Ishikawa (cell line): Measurements from ENCODE around the gene AP3B1.

Experiments used
- EP300 ChIP-seq: IDR thresholded peaks from 2 replicates; pipeline ENCODE4 v1.6.1; 2012; ENCODE audit warnings: borderline replicate concordance
- FOXM1 ChIP-seq: IDR thresholded peaks from 2 replicates; pipeline ENCODE4 v1.6.1; 2012; ENCODE audit warnings: low read depth, borderline replicate concordance
- RAD21 ChIP-seq: IDR thresholded peaks from 2 replicates; pipeline ENCODE4 v1.6.1; 2012; ENCODE audit warnings: low read depth
- TEAD4 ChIP-seq: IDR thresholded peaks from 2 replicates; pipeline ENCODE4 v1.6.1; 2012
- ZBTB7A ChIP-seq: IDR thresholded peaks from 2 replicates; pipeline ENCODE4 v1.6.1; 2012; ENCODE audit warnings: low read depth
- TF ChIP-seq, protein P1 (sequence below): IDR thresholded peaks from 2 replicates; pipeline ENCODE4 v1.6.1; 2012; ENCODE audit warnings: low read depth, mild to moderate bottlenecking
- TF ChIP-seq, protein P2 (sequence below): IDR thresholded peaks from 2 replicates; pipeline ENCODE4 v1.6.1; 2012

DNA sequence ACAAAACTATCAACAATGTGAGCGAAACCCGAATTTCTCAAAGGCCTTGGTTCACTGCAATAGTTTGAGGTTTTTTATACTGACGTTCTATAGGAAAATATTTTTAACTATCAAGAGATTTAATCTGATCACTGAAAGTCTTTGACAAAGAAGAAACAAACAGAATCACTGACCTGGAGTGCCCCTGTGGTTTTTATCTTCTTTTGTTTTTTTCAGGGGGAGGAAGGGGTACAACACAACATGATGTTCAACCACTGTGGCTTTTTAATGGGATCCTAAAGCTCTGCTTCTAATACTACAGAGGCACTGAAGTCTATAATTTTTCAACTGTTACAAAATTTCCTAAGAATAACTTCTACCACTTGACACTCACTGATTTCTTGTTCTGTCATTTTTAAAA is 185.9 kb downstream of the AP3B1 start:
- TF ChIP-seq, protein P1, sequence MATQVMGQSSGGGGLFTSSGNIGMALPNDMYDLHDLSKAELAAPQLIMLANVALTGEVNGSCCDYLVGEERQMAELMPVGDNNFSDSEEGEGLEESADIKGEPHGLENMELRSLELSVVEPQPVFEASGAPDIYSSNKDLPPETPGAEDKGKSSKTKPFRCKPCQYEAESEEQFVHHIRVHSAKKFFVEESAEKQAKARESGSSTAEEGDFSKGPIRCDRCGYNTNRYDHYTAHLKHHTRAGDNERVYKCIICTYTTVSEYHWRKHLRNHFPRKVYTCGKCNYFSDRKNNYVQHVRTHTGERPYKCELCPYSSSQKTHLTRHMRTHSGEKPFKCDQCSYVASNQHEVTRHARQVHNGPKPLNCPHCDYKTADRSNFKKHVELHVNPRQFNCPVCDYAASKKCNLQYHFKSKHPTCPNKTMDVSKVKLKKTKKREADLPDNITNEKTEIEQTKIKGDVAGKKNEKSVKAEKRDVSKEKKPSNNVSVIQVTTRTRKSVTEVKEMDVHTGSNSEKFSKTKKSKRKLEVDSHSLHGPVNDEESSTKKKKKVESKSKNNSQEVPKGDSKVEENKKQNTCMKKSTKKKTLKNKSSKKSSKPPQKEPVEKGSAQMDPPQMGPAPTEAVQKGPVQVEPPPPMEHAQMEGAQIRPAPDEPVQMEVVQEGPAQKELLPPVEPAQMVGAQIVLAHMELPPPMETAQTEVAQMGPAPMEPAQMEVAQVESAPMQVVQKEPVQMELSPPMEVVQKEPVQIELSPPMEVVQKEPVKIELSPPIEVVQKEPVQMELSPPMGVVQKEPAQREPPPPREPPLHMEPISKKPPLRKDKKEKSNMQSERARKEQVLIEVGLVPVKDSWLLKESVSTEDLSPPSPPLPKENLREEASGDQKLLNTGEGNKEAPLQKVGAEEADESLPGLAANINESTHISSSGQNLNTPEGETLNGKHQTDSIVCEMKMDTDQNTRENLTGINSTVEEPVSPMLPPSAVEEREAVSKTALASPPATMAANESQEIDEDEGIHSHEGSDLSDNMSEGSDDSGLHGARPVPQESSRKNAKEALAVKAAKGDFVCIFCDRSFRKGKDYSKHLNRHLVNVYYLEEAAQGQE: no peak
- TF ChIP-seq EP300: no peak
- no peak for TF ChIP-seq FOXM1
- no peak for TF ChIP-seq RAD21
- no peak for TF ChIP-seq ZBTB7A
- TF ChIP-seq, protein P2, sequence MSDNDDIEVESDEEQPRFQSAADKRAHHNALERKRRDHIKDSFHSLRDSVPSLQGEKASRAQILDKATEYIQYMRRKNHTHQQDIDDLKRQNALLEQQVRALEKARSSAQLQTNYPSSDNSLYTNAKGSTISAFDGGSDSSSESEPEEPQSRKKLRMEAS: no peak
- no peak for TF ChIP-seq TEAD4
